Measurements from ENCODE around the gene CCDC134. TPM values are rescaled to one million over a fixed set of nuclear protein-coding genes. Genes with fewer than 3 reads are reported as not detected.

Gene CCDC134
- total RNA-seq, 1 donor from 2014 or later = 7.3 TPM

DNA sequence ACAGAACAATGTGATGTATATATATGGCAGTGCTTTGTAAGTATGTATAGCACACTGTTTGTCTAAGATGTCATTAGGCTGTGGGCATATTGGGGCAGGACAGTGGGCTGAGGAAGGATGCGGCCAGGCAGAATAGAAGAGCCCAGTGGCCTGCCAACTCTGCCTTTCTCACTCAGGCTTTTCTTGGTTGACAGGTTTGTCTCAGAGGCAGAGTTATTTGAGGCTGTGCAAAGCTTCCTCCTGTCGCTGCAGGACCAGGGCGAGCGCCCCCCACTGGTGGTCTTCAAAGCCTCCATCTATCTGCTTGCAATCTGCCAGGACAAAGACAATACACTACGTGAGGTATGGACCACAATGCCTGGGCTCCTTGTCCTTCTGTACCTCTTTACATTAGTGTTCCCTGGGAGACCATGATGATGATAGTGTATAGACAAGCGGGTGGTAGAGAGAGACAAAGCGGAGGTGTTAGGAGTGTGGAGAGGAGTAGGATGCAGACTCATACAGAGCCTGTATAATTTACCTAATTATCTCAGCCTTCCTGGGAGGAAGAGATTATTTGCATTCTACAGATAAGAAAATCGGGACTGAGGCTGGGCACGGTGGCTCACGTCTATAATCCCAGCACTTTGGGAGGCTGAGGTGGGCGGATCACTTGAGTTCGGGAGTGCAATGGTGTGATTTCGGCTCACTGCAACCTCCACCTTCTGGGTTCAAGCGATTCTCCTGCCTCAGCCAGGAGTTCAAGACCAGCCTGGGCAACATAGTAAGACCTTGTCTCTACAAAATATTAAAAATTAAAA, 37.3 kb upstream of the CCDC134 start:
- ATAC-seq (peak; percentile 37), DNase-seq (no peak)

DNA sequence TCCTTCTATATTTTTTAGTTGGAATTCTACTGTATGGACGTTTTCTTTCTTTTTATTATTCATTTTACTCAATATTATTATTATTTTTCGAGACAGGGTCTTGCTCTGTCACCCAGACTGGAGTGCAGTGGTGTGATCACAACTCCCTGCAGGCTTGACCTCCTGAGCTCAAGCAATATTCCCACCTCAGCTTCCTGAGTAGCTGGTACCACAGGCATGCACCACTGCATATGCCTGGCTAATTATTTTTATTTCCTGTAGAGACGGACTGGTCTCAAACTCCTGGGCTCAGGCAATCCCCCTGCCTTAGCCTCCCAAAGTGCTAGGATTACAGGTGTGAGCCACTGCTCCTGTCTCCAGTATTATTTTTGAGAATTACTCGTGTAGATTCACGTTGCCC, 34.0 kb upstream of the CCDC134 start:
- TF ChIP-seq, protein P1, sequence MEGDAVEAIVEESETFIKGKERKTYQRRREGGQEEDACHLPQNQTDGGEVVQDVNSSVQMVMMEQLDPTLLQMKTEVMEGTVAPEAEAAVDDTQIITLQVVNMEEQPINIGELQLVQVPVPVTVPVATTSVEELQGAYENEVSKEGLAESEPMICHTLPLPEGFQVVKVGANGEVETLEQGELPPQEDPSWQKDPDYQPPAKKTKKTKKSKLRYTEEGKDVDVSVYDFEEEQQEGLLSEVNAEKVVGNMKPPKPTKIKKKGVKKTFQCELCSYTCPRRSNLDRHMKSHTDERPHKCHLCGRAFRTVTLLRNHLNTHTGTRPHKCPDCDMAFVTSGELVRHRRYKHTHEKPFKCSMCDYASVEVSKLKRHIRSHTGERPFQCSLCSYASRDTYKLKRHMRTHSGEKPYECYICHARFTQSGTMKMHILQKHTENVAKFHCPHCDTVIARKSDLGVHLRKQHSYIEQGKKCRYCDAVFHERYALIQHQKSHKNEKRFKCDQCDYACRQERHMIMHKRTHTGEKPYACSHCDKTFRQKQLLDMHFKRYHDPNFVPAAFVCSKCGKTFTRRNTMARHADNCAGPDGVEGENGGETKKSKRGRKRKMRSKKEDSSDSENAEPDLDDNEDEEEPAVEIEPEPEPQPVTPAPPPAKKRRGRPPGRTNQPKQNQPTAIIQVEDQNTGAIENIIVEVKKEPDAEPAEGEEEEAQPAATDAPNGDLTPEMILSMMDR (IDR thresholded peaks at IDR 0.05) = no peak
- H3K9me3 ChIP-seq = no peaks in the 10 kb centered on the region
- ATAC-seq = no peak
- H3K27ac ChIP-seq = no peak overlapping the region
- no peaks in the 10 kb centered on the region for H3K4me1 ChIP-seq
- no peaks in the 10 kb centered on the region for H3K36me3 ChIP-seq
- no peak overlapping the region for H3K4me3 ChIP-seq
- no peak for DNase-seq
- H3K27me3 ChIP-seq = no peaks in the 10 kb centered on the region
- intact Hi-C loops (cut with DNase I) = no loop called here

More for the DNA sequence above, 37.3 kb upstream of the CCDC134 start:
- Histone ChIP-seq H3K4me3 (no peak overlapping the region), H3K27me3 (no peaks in the 10 kb centered on the region), H3K36me3 (no peaks in the 10 kb centered on the region), H3K4me1 (no peaks in the 10 kb centered on the region), H3K27ac (no peak overlapping the region), H3K9me3 (no peaks in the 10 kb centered on the region)
- intact Hi-C loops (cut with DNase I) = no loop called here
- TF ChIP-seq, protein P1 (IDR thresholded peaks at IDR 0.05) = peak; percentile 30

GRCh38 chr22:41768430-41768829, 32.0 kb upstream of the CCDC134 start:
- H3K27me3 ChIP-seq = no peaks in the 10 kb centered on the region
- no peak overlapping the region for H3K4me3 ChIP-seq
- DNase-seq (no peak), ATAC-seq (peak; percentile 63)
- no peak overlapping the region for H3K27ac ChIP-seq
- no peaks in the 10 kb centered on the region for H3K36me3 ChIP-seq
- H3K9me3 ChIP-seq = no peaks in the 10 kb centered on the region
- no peaks in the 10 kb centered on the region for H3K4me1 ChIP-seq
- intact Hi-C loops (cut with DNase I) = no loop called here
- TF ChIP-seq, protein P1 (IDR thresholded peaks at IDR 0.05) = no peak

- no peak for ATAC-seq
- Histone ChIP-seq H3K4me3 (no peak overlapping the region), H3K4me1 (no peaks in the 10 kb centered on the region), H3K36me3 (no peaks in the 10 kb centered on the region), H3K27me3 (no peaks in the 10 kb centered on the region), H3K9me3 (no peaks in the 10 kb centered on the region), H3K27ac (no peak overlapping the region)
- DNase-seq = no peak
- intact Hi-C loops (cut with DNase I) = no loop called here
- TF ChIP-seq, protein P1 (IDR thresholded peaks at IDR 0.05) = no peak
Observed at GRCh38 chr22:41770715-41771468, 29.6 kb upstream of the CCDC134 start.

GRCh38 chr22:41772198-41772597, 28.3 kb upstream of the CCDC134 start:
- no peaks in the 10 kb centered on the region for H3K9me3 ChIP-seq
- no peak for ATAC-seq
- no peaks in the 10 kb centered on the region for H3K36me3 ChIP-seq
- no peak overlapping the region for H3K27ac ChIP-seq
- H3K4me1 ChIP-seq = no peaks in the 10 kb centered on the region
- TF ChIP-seq, protein P1 (IDR thresholded peaks at IDR 0.05) = no peak
- no peak overlapping the region for H3K4me3 ChIP-seq
- DNase-seq = no peak
- no peaks in the 10 kb centered on the region for H3K27me3 ChIP-seq
- intact Hi-C loops (cut with DNase I) = no loop called here
